Fibroblast of gingiva (primary cell): ENCODE data around the gene ZCCHC8.

Experiments
- DNase-seq: peaks from one replicate; pipeline ENCODE4 v3.0.0-alpha.2; 2011; ENCODE audit warnings: low read depth

Gene ZCCHC8

DNA sequence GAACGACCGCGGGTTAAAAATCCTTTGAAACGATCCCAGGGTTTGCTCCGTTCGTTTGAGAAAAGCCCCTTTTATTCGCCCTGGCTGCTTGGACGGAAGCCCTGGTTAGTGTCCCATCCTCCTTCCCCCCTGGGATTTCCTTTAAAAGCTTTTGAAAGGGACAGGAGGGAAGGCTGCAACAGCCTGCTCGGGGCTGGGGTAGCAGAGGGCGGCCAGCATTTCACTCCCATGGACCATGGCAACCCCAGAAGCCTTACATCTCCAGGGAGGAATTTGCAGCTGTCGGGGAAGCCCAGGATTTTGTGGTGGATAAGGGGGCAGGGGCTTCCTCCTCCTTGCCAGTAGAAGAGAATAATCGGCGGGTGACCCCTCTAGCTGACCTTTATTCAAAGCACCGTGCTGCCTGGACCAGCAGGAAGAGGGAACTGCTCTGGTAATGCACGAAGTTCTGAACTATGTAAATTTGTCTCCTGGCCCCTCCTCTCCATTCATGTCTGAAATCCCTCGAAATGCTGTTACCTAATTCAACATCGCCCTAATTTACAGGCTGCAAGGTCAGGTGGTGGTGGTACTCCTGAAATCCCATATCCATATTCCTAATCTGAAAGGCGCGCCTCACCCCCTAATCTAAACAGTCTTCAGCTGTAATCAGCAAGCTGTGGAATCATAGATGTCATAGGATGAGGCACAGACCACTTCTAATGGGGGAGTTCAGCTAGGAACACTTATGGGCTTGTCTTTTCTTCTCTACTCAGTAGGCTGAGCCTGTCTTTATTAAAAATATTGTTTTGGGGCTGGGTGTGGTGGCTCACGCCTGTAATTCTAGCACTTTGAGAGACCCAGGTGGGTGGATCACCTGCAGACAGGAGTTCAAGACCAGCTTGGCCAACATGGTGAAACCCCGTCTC lies 77.2 kb downstream of the ZCCHC8 start:
- DNase-seq = no peak

DNA sequence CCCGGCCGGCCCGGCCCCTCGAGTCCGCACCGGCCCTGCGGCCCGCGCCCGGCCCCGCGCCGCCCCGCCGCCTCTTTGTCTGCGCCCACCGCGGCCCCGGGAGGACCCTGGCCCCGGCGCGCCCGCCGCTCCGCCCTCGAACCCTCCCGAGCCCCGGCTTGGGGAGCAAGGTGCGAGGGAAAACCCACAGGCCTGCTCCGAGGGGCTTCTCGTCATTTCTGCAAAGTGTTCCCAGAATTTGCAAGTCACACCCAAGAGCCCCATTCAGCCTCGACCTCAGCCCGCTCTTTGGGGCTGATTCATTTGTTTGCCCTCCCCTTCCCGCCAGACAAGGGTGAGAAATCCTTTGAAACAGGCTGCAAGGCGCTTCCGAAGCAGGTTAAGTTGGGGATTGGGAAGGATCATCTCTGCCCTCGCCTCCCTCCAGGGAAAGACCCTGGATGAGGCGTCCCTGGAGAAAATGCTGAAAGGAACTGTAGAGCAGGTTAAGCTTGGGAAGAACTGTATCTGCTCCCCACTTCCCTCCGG lies 77.9 kb downstream of the ZCCHC8 start:
- DNase-seq = peak; percentile 27

DNA sequence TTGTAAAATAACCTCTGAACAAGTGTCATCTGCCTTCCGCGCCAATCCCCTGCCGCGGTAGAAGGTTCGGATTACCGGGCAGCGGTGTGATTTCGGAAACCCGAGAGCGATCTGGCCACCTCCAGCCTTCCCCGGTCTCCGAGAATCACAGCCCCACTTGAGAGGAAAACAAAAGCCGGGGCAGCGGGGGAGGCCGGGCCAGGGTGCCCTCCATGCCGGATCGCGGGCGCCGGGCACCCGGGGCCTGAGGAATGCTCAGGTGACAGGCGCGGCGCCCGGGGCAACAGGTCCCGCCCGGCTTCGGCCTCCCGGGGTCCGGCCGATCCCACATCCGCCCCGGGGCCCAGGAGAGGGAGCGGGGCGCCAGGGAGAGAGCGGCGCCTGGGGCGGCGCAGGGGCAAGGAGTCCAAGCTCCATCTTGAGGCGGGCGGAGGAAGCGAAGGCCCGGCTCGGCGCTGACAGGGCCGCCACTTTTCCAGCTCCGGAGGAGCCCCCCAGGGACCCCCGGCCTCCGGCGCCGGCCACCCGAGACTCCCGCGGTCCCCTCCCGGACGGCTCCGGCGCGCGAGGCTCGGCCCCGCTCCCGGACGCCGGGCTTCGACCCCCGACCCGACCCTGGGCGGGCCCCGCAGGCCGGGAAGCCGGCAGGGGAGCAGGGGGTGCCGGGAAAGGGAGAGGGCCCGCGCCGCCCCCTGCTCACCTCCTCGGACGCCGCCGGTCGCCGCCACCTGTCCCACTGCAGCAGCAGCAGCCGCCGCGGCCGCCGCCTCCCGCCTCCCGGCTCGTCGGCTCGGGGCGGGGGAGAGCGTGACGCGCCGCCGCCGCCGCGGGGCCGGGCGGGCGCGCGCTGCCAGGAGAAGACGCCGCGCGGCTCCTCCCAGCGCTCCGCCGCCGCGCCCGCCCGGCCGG lies 78.7 kb downstream of the ZCCHC8 start, which contains the start of gene CLIP1:
Gene CLIP1 (minus strand): TSS at position 849 of the 909 bp plus-strand sequence. CDS start 42,217 bp downstream, outside the sequence.
- DNase-seq = peak; percentile 80
